Activated T-helper 1 cell treated with anti-CD3 and anti-CD28 coated beads, Interleukin-12 subunit alpha, Interleukin-12 subunit beta, Interleukin-2, Interleukin-4 antibody, amounts not matched to agents 30 ng/mL and 10 ng/mL and 1 ng/mL, durations not matched to agents 14 hours and 24 hours and 36 hours (primary cell): ENCODE results near the gene AMH. TPM values are rescaled to one million over a fixed set of nuclear protein-coding genes. Genes with fewer than 3 reads are reported as not detected.
A peak's percentile ranks its signal among the peaks of the same experiment; 100 is the strongest.

ENCODE experiments used
- DNase-seq: peaks from one replicate; pipeline ENCODE4 v3.0.0; 2021; ENCODE audit warnings: low spot score
- H3K27ac Mint-ChIP-seq: one replicate; pipeline ENCODE4 v1.8.0; 2021; ENCODE audit warnings: mild to moderate bottlenecking, mixed read lengths
- H3K27me3 Mint-ChIP-seq: one replicate; pipeline ENCODE4 v1.8.0; 2022; ENCODE audit warnings: mild to moderate bottlenecking, moderate library complexity, mixed read lengths; ENCODE audit not compliant: insufficient read depth
- H3K36me3 Mint-ChIP-seq: one replicate; pipeline ENCODE4 v1.8.0; 2021; ENCODE audit warnings: low read depth, mixed read lengths
- H3K4me1 Mint-ChIP-seq: one replicate; pipeline ENCODE4 v1.8.0; 2021; ENCODE audit warnings: low read depth, mixed read lengths
- H3K4me3 Mint-ChIP-seq: one replicate; pipeline ENCODE4 v1.8.0; 2021; ENCODE audit warnings: mild to moderate bottlenecking, moderate library complexity, mixed read lengths
- H3K9me3 Mint-ChIP-seq: one replicate; pipeline ENCODE4 v1.8.0; 2021; ENCODE audit warnings: mixed read lengths
- intact Hi-C: fragments of 100-400 bp; cut with micrococcal nuclease; formaldehyde crosslinking; loops from one replicate; pipeline ENCODE4 v1.15.1; 2024
- total RNA-seq: library from RNA; stranded (reverse); gene quantifications from 2 replicates; pipeline ENCODE4 v1.2.3, GENCODE V29; 2022

Gene AMH
- total RNA-seq, 1 donor from 2014 or later = 4.5 TPM

DNA sequence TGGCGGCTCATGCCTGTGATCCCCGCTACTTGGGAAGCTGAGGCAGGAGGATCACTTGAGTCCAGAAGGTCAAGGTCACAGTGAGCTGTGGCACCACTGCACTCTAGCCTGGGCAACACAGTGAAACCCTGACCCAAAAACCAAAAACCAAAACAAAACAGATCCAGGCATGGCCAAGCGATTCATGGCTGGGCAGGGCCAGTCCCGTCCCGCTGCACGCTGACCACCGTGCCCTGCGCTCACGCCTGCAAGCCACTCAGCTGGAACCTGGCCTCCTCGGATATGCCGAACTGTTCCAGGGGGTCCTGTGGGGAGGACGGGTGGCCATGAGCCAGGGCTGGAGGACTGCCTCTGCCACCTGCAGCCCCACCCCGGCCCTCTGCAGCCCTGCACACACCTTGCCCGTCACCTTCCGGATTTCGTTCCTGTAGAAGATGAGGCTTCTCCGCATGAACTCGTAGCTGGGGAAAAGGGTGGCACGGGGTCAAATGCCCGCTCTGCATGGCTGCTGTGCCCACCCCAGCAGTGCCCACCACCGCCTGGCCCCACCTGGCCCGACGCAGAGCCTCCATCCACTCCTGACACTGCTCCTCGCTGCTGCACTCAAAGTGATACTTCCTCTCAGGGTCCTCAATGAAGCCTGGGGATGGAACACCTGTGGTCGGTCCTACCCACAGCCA is 15.4 kb upstream of the AMH start:
- Mint-ChIP-seq H3K4me3 (peak overlapping the region; percentile 97), H3K27me3 (peaks cover 4% of the 10 kb centered on the region), H3K4me1 (peaks cover 35% of the 10 kb centered on the region), H3K36me3 (peaks cover 38% of the 10 kb centered on the region), H3K9me3 (no peaks in the 10 kb centered on the region), H3K27ac (peak overlapping the region; percentile 55)
- no peak for DNase-seq
- intact Hi-C loops = no loop called here

DNA sequence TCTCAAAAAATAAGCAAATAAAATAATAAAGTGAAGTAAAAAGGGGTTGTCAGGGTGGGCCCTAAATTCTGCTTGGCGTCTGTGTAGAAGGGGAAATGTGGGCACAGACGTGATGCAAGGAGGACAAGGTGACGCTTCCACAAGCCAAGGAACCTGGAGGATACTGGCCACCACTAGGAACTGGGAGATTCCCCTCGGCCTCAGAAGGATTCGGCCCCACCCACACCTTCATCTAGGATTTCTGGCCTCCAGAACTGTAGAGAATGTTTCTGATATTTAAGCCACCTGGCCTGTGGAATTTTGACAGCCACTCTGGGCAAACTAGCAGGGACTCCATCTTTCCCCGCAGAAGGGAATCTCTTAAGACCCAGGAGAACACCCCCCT is 14.1 kb upstream of the AMH start:
- intact Hi-C loops = no loop called here

DNA sequence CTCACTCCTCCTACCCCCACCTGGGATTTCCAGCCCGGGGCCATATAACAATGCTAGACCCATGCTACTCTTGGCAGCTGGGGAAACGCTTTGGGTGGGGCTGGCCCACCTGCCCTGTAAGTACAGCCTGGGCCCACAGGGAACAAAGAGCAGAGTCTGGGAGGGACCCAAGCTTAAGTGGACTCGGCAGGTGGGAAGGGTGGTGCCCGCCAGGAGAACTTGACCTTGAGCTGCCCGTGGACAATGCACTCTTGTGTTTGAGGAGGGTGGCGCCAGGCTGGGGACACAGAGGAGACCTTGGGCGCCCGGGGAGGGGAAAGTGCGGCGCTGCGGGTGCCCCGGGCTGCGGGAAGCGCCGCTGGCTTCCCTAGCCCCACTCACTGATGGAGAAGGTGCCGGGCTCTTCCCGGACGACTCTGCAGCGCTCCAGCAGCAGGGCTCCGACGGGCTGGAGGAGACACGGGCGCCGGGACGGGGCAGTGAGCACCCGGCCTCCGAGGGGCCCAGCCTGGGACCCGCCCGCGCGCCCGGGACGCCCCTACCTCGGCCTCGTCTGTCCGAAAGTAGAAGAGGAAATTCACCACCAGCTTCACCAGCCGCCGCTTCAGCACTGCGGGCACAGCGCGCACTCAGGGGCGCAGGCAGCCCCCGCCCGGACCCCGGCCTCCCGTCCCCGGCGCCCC is 13.6 kb upstream of the AMH start:
- Mint-ChIP-seq H3K9me3 (no peaks in the 10 kb centered on the region), H3K4me1 (peaks cover 51% of the 10 kb centered on the region), H3K36me3 (peaks cover 40% of the 10 kb centered on the region), H3K27ac (peak overlapping the region; percentile 94), H3K4me3 (peak overlapping the region; percentile 97), H3K27me3 (peaks cover 4% of the 10 kb centered on the region)
- intact Hi-C loops = loop anchor here (1.0 to 2.0 kb wide), 10 partner anchors 23 to 192 kb away; partner anchors contain the start of genes AP3D1, IZUMO4, MOB3A and TIMM13
- no peak for DNase-seq

More for the DNA sequence above, 14.1 kb upstream of the AMH start:
- Mint-ChIP-seq H3K36me3 (peaks cover 40% of the 10 kb centered on the region), H3K9me3 (no peaks in the 10 kb centered on the region), H3K27ac (peak overlapping the region; percentile 94), H3K27me3 (peaks cover 4% of the 10 kb centered on the region), H3K4me1 (peaks cover 47% of the 10 kb centered on the region), H3K4me3 (peak overlapping the region; percentile 97)
- DNase-seq = no peak

DNA sequence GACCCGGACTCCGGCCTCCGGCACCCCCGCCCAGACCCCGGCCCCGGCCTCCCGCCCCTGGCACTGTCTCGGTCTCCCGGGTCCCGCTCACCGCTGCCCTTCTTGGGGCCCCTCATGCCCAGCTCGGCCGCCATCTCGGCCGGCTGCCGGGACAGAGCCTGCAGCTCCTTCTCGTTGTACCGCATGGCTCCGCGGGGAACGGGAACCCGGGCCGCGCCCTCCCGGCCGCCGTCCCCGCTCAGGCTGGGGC is 13.1 kb upstream of the AMH start:
- H3K4me1 Mint-ChIP-seq = peaks cover 56% of the 10 kb centered on the region
- peaks cover 4% of the 10 kb centered on the region for H3K27me3 Mint-ChIP-seq
- H3K36me3 Mint-ChIP-seq = peaks cover 41% of the 10 kb centered on the region
- no peak for DNase-seq
- intact Hi-C loops = loop anchor here (1.0 to 2.0 kb wide), 10 partner anchors 22 to 191 kb away; partner anchors contain the start of genes AP3D1, IZUMO4, MOB3A and TIMM13
- no peaks in the 10 kb centered on the region for H3K9me3 Mint-ChIP-seq
- peak overlapping the region; percentile 96 for H3K27ac Mint-ChIP-seq
- peak overlapping the region; percentile 96 for H3K4me3 Mint-ChIP-seq

DNA sequence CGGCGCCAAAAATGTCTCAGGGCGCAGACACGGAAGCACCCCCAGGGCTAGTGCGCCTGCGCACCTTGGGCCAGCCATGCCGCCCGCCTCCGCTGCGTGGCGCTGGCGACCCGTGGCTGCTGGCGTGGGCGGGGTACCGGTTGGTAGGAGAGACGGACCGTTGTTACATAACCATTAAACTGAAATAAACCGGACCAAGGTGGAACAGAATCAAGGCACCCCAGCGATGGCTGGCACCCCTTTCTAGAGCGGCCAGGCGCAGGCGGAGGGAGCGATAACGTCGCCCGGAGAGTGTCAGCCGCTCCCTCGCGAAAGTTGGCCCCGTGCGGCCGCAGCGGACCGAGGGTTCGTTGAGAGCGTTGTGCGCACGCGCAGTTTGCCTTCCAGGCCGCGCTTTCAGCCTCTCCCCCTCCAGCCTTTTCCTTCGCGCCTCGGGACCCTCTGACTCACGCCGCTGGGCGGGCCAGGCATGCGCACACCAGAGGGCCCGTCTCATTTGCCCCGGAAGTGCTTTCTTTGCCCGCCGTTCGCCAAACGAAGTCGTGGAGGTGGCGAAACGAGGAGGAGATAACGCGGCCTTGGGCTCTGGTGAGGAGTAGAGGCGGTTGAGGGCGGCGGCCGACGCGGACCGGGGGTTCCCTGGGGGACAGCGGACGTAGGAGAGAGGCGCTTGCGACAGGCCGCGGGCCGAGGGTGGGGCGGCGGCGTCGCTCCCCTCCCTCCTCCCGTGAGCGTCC is 12.6 kb upstream of the AMH start, which contains the start of the genes PLEKHJ1 and SF3A2:
Gene PLEKHJ1, minus strand, starts transcription at position 16 of the 737 bp plus-strand sequence. CDS start 81 bp downstream, outside the sequence.
Gene SF3A2, plus strand, starts transcription at position 511 of the 737 bp plus-strand sequence. CDS start 6,595 bp downstream, outside the sequence.
- Mint-ChIP-seq H3K4me1 (peaks cover 56% of the 10 kb centered on the region), H3K36me3 (peaks cover 45% of the 10 kb centered on the region)

DNA sequence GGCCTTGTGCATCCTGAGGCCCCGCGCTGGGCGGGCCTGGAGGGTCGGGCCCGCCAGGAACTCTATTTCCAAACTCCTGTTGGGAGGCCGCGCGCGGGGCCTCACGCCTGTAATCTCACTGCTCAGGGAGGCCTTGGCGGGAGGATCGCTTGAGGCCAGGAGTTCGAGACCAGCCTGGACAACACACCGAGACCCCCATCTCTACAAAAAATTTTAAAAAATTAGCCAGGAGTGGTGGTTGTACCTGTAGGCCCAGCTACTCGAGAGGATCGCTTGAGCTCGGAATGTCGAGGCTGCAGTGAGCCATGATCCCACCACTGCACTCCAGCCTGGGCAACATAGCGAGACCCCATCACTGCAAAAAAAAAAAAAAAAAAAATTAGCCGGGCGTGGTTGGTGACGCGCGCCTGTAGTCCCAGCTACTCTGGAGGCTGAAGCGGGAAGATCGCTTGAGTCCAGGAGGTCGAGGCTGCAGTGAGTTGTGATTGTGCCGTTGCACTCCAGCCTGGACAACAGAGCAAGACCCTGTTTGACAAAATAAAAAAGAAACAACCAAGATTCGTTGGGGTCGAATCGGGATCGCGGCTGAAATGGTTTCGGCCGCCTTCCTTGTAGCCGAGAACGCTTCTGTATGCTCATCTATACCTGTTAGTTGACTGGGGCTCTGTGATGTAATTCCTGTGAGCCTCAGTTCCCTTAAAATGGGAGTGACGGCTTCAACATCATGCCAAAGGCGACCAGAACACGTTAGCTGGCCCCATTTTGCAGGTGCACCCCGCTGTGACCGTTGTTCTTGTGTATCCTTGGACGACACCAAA is 11.9 kb upstream of the AMH start:
- Mint-ChIP-seq H3K4me3 (peak overlapping the region; percentile 96), H3K27me3 (peaks cover 4% of the 10 kb centered on the region), H3K27ac (peak overlapping the region; percentile 92), H3K9me3 (no peaks in the 10 kb centered on the region), H3K4me1 (peaks cover 57% of the 10 kb centered on the region), H3K36me3 (peaks cover 43% of the 10 kb centered on the region)
- no peak for DNase-seq
- intact Hi-C loops = loop anchor here (2.0 kb wide), 1 partner anchor 90 kb away; no protein-coding TSS in a partner anchor

More for the DNA sequence above, 12.6 kb upstream of the AMH start, which contains the start of the genes PLEKHJ1 and SF3A2:
- H3K27ac Mint-ChIP-seq = peak within 1 kb of the TSS; percentile 96
- intact Hi-C loops = loop anchor here (1.0 to 2.0 kb wide), 10 partner anchors 22 to 191 kb away; partner anchors contain the start of genes AP3D1, IZUMO4, MOB3A and TIMM13
- H3K4me3 Mint-ChIP-seq = peak within 1 kb of the TSS; percentile 97
- peaks cover 4% of the 10 kb centered on the region for H3K27me3 Mint-ChIP-seq
- peak; percentile 97 for DNase-seq
- no peaks in the 10 kb centered on the region for H3K9me3 Mint-ChIP-seq

DNA sequence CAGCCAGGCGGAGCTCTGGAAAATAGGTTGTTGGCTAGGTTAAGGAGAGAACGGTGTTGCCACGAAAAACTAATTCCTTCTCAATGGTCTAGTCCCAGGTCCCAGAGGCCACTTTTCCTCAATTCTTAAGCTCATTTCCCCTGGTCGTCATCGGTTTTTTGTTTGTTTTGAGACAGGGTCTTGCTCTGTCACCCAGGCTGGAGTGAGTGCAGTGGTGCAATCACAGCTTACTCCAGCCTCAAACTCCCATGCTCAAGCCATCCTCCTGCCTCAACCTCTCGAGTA is 11.3 kb upstream of the AMH start:
- intact Hi-C loops = loop anchor here (2.0 kb wide), 1 partner anchor 89 kb away; no protein-coding TSS in a partner anchor
- Mint-ChIP-seq H3K9me3 (no peaks in the 10 kb centered on the region), H3K36me3 (peaks cover 44% of the 10 kb centered on the region), H3K27ac (peak overlapping the region; percentile 92), H3K27me3 (peaks cover 4% of the 10 kb centered on the region), H3K4me3 (peak overlapping the region; percentile 96), H3K4me1 (peaks cover 63% of the 10 kb centered on the region)
- DNase-seq = no peak

DNA sequence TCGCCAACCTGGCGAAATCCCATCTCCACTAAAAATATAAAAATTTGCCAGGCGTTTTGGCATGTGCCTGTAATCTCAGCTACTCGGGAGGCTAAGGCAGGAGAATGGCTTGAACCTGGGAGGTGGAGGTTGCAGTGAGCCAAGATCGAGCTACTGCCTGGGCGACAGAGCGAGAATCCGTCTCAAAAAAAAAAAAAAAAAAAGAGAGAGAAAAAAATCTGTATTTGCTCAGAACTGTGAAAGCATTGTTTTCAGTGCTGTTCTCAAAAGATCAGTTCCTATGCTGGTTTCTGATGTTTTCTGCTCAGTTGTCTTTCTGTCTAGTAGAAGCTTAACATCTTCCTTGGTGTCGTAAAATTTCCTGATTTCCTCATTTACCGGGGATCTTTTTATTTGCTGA is 9.9 kb upstream of the AMH start:
- no peak for DNase-seq
- H3K27me3 Mint-ChIP-seq = peaks cover 4% of the 10 kb centered on the region
- H3K9me3 Mint-ChIP-seq = no peaks in the 10 kb centered on the region
- H3K4me1 Mint-ChIP-seq = peaks cover 61% of the 10 kb centered on the region
- H3K27ac Mint-ChIP-seq = peak overlapping the region; percentile 92
- peak overlapping the region; percentile 96 for H3K4me3 Mint-ChIP-seq
- peaks cover 40% of the 10 kb centered on the region for H3K36me3 Mint-ChIP-seq
- intact Hi-C loops = no loop called here

DNA sequence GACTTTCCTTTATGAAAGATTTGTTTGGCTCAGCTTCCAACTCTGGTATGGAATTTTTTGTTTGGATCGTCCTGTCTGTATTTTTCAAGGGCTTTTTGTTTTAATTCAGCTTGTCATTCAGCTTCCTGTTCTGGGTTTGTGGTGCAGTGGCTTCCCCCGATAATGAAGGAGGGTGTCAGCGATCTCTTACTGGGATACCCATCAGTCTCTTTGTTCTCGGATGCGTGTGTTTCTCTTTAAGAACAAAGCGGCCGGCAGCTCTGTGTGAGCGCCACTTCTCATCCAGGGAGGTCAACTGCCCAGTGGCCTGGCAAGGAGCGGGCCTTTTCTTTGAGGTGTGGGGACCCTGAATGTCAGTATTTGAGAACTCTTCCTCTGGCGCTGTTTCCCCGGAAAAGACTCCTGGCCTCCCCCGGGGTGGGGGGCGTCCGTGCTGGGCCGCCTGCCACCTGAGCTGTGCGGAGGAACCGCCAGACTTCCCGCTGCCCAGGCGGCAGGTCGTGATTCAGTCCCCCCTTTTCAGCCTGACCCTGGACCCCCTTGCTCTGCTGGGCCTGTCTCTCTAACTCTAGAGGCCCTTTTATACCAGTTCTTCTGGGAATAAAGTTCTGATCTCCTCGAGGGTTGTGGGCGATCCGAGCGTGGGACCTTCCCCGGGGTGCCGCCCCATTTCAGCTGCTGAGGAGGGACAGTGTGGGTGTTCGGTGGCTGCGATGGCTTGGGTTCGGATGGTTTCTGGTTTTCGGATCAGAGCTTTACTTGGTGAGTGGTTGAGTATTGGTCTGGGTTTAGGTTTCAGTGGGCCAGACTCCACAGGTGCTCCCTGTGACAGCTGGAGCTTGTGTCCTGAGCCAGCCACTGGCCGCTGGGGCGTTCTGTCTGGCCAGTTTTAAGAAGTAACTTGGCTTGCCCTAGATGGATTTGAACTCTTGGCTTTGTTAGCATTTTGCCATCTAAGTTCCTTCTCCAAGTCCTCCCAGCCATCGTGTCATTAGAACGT is 9.1 kb upstream of the AMH start:
- Mint-ChIP-seq H3K27me3 (peaks cover 4% of the 10 kb centered on the region), H3K27ac (peak overlapping the region; percentile 86), H3K36me3 (peaks cover 42% of the 10 kb centered on the region), H3K4me1 (peaks cover 52% of the 10 kb centered on the region), H3K9me3 (no peaks in the 10 kb centered on the region), H3K4me3 (peak overlapping the region; percentile 96)
- intact Hi-C loops = no loop called here
- DNase-seq = no peak

DNA sequence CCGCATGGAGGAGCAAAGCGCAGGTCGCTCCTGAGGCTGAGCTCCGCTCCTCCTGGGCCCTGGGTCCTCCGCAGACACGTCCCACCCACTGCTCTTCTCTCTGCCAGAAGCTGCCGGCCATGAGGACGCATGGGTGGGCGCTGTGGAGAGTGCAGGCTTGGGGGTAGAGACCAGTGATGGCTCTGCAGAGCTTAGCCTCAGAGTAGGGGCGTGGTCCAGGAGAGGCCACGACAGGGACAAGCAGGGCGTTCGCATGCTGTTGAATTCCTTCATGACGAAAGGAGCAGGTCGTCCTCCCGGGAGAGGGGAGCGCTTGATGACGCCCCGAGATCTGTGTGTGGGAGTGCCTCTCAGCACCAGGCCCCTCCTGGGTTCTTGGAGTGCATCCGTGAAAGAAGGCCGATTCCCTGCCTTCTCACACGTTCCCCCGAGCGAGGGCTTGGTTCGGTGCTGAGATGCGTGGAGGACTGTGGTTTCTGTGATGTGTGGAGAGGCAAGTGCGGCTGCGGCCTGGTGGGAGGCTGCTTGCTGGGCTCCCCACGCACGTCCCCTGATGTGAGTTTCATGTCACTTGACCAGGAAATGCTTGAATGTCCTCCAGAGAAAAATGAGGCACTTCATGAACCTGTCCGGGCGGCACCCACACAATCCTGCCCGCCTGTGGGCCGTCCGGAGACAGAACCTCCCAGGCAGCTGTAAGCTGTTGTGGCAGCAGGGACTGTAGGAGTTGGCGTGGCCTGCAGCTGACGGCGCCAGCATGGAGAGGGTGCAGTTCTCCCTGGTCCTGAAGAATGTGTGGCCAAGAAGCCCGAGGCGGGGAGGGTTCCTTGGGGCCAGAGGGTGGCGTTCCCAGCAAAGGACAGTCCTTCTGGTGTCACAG is 8.0 kb upstream of the AMH start:
- intact Hi-C loops = no loop called here
- Mint-ChIP-seq H3K27ac (no peak overlapping the region), H3K27me3 (peaks cover 4% of the 10 kb centered on the region), H3K4me1 (peaks cover 49% of the 10 kb centered on the region), H3K4me3 (peak overlapping the region; percentile 96), H3K9me3 (no peaks in the 10 kb centered on the region), H3K36me3 (peaks cover 45% of the 10 kb centered on the region)
- no peak for DNase-seq

DNA sequence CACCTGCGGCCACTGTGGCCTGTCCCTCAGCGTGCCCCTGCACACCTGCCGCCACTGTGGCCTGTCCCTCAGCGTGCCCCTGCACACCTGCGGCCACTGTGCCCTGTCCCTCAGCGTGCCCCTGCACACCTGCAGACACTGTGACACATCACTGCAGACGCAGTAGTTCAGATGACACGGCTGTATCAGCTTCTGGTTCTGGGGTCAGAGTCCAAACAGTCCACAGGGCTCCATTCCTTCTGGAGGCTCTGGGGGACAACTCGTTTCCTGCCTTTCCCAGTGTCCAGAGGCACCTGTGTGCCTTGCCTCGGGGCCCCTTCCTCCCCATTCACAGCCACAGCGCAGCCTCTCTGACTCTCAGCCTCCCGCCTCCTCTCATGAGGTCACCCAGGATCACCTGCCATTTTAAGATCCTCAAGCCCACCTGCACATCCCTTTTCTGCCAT is 7.0 kb upstream of the AMH start:
- intact Hi-C loops = no loop called here
- Mint-ChIP-seq H3K36me3 (peaks cover 41% of the 10 kb centered on the region), H3K27ac (peak overlapping the region; percentile 58), H3K9me3 (no peaks in the 10 kb centered on the region), H3K27me3 (no peaks in the 10 kb centered on the region), H3K4me1 (peaks cover 43% of the 10 kb centered on the region), H3K4me3 (peak overlapping the region; percentile 45)
- no peak for DNase-seq
